Parathyroid adenoma (tissue), 2 donors: ENCODE data around the gene PBX1.

Experiments used
- H2AFZ ChIP-seq: fragments of 300-600 bp; sonication (generic); one replicate; pipeline ENCODE4 v1.7.0; 2017; ENCODE audit warnings: antibody characterized with exemption, mild to moderate bottlenecking
- H3K27ac ChIP-seq: fragments of 300-600 bp; sonication (generic); one replicate; pipeline ENCODE4 v1.7.0; 2017
- H3K27me3 ChIP-seq: fragments of 300-600 bp; sonication (generic); one replicate; pipeline ENCODE4 v1.7.0; 2017; ENCODE audit warnings: low read length; ENCODE audit not compliant: control insufficient read depth, insufficient read depth
- H3K36me3 ChIP-seq: fragments of 300-600 bp; sonication (generic); one replicate; pipeline ENCODE4 v1.7.0; 2017; ENCODE audit warnings: low read length; ENCODE audit not compliant: control insufficient read depth, insufficient read depth
- H3K4me1 ChIP-seq: fragments of 300-600 bp; sonication (generic); one replicate; pipeline ENCODE4 v1.7.0; 2017; ENCODE audit warnings: control low read depth
- H3K4me2 ChIP-seq: fragments of 300-600 bp; sonication (generic); one replicate; pipeline ENCODE4 v1.7.0; 2017; ENCODE audit warnings: low read length
- H3K4me3 ChIP-seq: fragments of 300-600 bp; sonication (generic); one replicate; pipeline ENCODE4 v1.7.0; 2017; ENCODE audit warnings: low read depth, low read length
- H3K79me2 ChIP-seq: fragments of 300-600 bp; sonication (generic); one replicate; pipeline ENCODE4 v1.7.0; 2017; ENCODE audit warnings: control low read depth
- H3K9ac ChIP-seq: fragments of 300-600 bp; sonication (generic); one replicate; pipeline ENCODE4 v1.7.0; 2017; ENCODE audit warnings: mild to moderate bottlenecking
- H3K9me3 ChIP-seq: fragments of 300-600 bp; sonication (generic); one replicate; pipeline ENCODE4 v1.7.0; 2017; ENCODE audit warnings: low read length; ENCODE audit not compliant: control insufficient read depth
- TF ChIP-seq, protein P1 (sequence below): fragments of 300-600 bp; sonication (generic); IDR thresholded peaks from one replicate; pipeline ENCODE4 v1.7.0; 2017; ENCODE audit warnings: antibody characterized with exemption, mild to moderate bottlenecking
- donor health status: primary hyperparathyroidism.

PBX1 gene

DNA sequence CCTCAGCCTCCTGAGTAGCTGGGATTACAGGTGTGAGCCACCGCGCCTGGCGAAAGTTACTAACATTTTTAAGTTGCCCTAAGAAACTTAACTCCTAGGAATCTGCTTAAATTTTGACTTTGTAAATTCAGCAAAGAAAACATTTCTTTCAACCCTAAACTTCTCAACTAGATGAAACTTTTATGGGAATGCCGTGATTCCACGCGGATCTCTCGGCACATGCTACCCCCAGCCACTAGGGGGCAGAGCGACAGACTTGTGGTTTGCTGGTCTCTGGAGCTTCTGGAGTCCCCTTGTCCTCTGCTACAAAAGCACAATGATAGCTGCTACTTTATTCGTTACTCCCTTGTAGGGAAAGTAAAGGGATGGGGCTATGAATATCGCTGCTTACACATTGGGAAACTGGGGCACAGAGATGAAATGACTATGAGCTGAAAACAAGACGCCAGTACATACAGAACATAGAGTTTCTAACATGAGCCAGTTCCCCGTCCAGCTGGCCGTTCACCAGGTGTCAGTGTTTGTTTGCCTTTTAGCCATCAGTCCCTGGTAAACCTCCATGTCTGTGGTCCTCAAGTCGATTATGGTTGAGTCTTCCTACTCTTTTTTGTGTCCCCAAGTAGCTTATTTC is 114.7 kb downstream of the PBX1 start:
- Histone ChIP-seq H3K27me3 (no peaks in the 10 kb centered on the region), H3K9ac (no peak overlapping the region), H3K4me1 (no peaks in the 10 kb centered on the region), H2AFZ (no peak overlapping the region), H3K4me2 (no peak overlapping the region), H3K79me2 (peaks cover 6% of the 10 kb centered on the region), H3K9me3 (no peaks in the 10 kb centered on the region), H3K27ac (no peak overlapping the region), H3K36me3 (no peaks in the 10 kb centered on the region), H3K4me3 (no peak overlapping the region)
- TF ChIP-seq, protein P1, sequence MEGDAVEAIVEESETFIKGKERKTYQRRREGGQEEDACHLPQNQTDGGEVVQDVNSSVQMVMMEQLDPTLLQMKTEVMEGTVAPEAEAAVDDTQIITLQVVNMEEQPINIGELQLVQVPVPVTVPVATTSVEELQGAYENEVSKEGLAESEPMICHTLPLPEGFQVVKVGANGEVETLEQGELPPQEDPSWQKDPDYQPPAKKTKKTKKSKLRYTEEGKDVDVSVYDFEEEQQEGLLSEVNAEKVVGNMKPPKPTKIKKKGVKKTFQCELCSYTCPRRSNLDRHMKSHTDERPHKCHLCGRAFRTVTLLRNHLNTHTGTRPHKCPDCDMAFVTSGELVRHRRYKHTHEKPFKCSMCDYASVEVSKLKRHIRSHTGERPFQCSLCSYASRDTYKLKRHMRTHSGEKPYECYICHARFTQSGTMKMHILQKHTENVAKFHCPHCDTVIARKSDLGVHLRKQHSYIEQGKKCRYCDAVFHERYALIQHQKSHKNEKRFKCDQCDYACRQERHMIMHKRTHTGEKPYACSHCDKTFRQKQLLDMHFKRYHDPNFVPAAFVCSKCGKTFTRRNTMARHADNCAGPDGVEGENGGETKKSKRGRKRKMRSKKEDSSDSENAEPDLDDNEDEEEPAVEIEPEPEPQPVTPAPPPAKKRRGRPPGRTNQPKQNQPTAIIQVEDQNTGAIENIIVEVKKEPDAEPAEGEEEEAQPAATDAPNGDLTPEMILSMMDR: no peak

DNA sequence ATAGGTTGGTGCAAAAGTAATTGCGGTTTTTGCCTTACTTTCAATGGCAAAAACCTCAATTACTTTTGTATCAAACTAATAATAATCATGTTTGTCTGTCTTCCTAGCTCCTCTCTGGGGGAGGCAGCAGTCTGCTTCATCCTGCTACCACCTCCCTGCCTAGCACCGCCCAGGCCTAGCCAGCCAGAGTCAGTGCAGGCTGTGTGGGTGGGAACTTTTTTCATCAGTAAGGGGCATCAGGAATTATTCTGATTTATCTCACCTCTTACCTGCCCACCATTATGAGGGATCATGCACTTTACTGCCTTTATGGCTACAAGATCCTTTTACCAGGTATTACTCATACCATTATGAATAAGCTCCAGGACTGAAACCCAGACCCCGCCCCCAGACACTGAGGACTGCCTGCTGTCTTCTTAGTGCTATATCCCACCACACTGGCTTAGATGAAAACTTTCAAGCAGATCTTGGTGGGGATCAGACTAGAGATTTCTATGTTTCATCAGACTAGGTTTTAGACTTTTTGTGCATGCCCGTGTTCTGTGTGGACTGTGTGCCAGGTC is 116.4 kb downstream of the PBX1 start:
- Histone ChIP-seq H3K27ac (no peak overlapping the region), H3K4me2 (no peak overlapping the region), H3K9ac (no peak overlapping the region), H3K9me3 (no peaks in the 10 kb centered on the region), H3K36me3 (no peaks in the 10 kb centered on the region), H2AFZ (no peak overlapping the region), H3K4me3 (no peak overlapping the region), H3K27me3 (no peaks in the 10 kb centered on the region), H3K79me2 (no peaks in the 10 kb centered on the region), H3K4me1 (no peaks in the 10 kb centered on the region)
- TF ChIP-seq, protein P1: no peak

DNA sequence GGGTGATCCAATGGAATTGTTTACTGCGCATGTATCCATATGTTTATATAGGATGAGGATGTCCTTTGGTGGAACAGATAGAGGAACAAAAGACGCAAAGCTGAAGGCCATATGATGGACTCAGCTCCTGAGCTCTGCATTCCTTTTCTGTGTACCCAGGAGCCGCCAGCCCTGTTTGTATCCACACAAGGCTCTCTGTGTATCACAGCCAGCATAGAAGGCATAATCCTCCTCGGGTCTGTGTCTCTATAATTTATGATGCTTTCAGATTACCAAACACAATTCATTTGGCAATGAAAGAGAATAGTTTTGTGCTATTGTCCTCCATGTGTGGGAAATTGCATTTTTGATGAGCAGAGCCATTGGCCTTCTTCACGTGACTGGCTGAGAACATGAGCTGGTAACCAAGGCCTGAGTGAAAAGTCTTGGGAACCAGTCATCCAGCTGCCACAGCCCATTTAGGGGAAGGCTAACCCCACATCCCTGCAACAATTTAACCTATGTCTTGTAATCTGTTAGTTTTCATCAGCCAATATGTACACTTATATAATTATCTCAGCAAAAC is 119.2 kb downstream of the PBX1 start:
- Histone ChIP-seq H3K9me3 (no peaks in the 10 kb centered on the region), H3K9ac (no peak overlapping the region), H3K4me2 (no peak overlapping the region), H2AFZ (no peak overlapping the region), H3K4me1 (no peaks in the 10 kb centered on the region), H3K27me3 (no peaks in the 10 kb centered on the region), H3K79me2 (no peaks in the 10 kb centered on the region), H3K27ac (no peak overlapping the region), H3K4me3 (no peak overlapping the region), H3K36me3 (no peaks in the 10 kb centered on the region)
- TF ChIP-seq, protein P1: no peak

DNA sequence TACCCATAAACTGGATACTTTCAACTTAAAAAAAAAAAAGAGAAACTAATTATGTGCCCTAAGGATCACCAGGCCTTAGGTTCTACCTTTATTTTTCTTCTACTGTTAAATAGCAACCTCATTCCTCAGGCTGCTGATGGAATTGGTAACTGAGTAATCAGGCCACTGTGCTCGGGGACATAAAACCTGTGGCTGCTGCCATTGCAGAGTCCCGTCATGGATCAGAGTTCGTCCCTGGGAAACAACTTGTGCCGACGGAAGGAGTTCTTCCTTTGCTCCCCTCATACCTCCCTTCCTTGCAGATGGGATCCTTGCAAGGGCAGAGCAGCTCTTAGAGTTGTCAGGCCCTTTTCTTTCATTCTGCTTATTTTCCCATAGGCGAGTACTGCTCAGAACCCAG is 123.6 kb downstream of the PBX1 start:
- Histone ChIP-seq H3K4me1 (no peaks in the 10 kb centered on the region), H3K27ac (no peak overlapping the region), H3K9ac (no peak overlapping the region), H3K9me3 (no peaks in the 10 kb centered on the region), H3K36me3 (no peaks in the 10 kb centered on the region), H3K27me3 (no peaks in the 10 kb centered on the region), H3K4me3 (no peak overlapping the region), H3K79me2 (no peaks in the 10 kb centered on the region), H3K4me2 (no peak overlapping the region), H2AFZ (no peak overlapping the region)
- TF ChIP-seq, protein P1: no peak

DNA sequence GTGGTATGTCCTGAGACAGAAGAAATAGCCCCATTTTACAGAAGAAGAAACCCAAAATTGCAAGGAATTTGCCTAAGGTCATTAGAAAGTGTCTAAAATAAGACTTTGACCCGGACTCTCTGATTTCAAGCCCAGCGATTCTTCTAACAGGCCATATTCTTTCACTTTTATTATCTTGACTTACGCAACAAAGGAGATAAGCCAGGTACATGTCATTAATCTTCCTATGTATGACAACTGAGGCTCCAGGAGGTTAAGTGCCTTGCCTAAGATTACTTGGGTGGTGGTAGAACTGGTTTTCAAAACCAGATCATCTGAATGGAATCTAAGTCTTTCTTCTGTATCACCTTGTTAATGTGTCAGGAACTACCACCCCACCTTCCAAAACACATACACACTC is 124.3 kb downstream of the PBX1 start:
- no peak overlapping the region for H2AFZ ChIP-seq
- no peak overlapping the region for H3K27ac ChIP-seq
- H3K4me3 ChIP-seq: no peak overlapping the region
- H3K79me2 ChIP-seq: no peaks in the 10 kb centered on the region
- no peak overlapping the region for H3K4me2 ChIP-seq
- H3K9me3 ChIP-seq: no peaks in the 10 kb centered on the region
- H3K4me1 ChIP-seq: no peaks in the 10 kb centered on the region
- H3K27me3 ChIP-seq: no peaks in the 10 kb centered on the region
- H3K9ac ChIP-seq: no peak overlapping the region
- no peaks in the 10 kb centered on the region for H3K36me3 ChIP-seq
- TF ChIP-seq, protein P1: no peak
